NCI-H128 (cell line): ENCODE measurements around the gene ZNF569.
"Not testable (repeated sequence)": the region's sequence is repeated elsewhere in the genome, so short reads cannot be mapped to it uniquely, and the experiment has no call there.

ENCODE experiments used
- DNase-seq: peaks from one replicate; lab custom pipeline; 2025; ENCODE audit not compliant: unreplicated experiment; lab: John Stamatoyannopoulos, UW

The ZNF569 gene

DNA sequence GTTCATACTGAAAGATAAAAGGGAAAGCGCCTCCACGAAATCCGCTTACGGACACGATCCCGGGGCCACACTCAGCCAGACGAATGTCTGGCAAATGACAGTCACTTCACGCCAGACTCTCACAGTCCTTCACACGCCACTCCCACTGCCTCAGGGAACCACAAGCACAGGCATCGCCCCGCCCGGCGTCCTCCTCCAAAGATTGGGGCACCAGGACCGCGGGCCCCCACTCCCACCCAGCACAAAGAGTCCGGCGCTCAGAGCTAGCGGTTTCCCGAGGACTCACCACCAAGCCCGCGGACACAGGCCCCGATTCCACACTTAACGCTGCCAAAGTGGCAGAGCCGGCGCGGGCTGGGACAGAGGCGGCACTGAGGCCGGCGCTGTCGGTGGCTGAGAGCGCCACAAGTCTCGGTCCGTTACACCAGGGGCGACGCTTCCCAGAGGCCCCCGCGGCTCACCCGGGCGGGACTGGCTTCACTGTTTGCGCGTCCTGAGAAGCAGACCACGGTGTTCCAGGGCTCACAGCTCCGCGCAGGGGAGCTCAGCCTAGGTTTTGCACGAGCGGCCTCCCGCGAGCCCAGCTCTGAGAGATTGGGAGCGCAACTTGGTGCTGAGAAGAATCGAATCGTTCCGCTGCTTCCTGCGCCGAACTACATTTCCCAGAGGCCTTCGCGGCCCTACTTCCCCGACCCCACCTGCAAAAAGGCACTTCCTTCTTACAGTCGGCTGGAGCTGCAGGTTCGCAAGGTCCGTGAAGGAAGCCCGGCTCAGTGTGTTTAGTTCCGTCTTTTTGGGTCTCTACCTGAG, at the start of gene ZNF569:
Gene ZNF569, minus strand, starts transcription at position 647 of the 810 bp plus-strand sequence. CDS start 22,523 bp downstream, outside the sequence.
- peak; percentile 79 for DNase-seq

DNA sequence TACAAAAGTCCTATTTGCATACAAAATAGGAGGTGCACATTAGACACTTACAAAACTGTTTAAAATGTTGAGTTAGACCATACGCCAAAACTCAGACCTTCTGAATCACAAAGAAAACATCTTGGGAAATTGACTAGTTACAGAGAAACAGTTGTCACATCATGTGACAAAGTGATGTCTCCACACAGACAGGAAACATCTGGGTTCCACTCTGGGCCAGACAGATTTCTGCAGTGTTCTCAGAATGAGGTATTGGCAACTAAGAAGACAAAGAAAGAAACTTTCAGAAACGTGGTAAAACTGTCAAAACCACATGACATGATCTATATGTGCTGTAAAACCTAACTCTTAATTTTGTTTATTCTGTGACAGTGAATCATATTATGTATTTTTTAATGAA, 46.2 kb upstream of the ZNF569 start:
- no peak for DNase-seq

DNA sequence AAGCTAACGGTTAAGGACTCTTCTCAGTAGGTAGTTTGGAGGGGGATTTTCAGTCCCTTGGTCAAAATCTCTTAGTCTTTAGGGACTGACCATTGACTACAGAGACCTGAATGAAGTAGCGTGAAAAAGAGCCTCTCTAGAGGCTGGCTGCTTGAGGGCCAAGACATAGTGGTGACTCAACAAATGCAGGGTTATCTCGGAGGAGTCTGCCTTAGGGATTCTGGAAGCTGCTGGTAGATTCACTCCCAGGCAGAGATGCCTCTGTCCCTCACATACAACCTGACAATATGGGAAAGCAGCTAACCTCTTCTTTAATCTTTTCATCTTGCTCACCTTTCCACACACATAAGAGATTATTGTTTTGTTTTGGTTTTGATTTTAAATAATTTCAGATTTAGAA, 44.6 kb upstream of the ZNF569 start:
- DNase-seq, result no peak

DNA sequence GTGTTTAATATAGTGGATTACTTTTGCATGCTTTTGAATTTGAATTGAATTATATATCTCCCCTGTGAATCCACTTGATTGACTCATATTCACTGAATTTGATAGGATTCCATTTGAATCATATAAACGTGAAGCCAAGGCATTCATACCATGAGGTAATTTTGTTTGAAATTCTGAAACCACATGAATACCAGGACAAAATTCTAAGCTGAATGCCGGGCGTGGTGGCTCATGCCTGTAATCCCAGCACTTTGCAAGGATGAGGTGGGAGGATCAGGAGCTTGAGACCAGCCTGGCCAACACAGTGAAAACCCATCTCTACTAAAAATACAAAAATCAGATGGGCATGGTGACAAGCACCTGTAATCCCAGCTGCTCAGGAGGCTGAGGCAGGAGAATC, 43.9 kb upstream of the ZNF569 start:
- DNase-seq, result no peak

DNA sequence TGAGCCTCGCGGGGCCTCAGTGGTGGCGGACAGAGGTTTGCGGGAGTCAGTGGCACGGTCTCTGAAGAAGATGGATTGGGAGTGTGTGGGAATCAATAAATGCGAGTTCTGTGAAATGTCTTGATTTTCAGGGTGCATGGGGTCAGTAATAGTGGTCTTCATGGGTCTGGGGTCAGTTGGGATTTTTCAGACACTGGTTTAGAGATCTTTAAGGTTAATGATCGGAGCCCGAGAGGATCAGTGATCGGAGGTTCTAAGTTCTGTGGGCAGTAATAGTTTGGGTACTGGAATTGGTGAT, 39.9 kb upstream of the ZNF569 start:
- no peak for DNase-seq

DNA sequence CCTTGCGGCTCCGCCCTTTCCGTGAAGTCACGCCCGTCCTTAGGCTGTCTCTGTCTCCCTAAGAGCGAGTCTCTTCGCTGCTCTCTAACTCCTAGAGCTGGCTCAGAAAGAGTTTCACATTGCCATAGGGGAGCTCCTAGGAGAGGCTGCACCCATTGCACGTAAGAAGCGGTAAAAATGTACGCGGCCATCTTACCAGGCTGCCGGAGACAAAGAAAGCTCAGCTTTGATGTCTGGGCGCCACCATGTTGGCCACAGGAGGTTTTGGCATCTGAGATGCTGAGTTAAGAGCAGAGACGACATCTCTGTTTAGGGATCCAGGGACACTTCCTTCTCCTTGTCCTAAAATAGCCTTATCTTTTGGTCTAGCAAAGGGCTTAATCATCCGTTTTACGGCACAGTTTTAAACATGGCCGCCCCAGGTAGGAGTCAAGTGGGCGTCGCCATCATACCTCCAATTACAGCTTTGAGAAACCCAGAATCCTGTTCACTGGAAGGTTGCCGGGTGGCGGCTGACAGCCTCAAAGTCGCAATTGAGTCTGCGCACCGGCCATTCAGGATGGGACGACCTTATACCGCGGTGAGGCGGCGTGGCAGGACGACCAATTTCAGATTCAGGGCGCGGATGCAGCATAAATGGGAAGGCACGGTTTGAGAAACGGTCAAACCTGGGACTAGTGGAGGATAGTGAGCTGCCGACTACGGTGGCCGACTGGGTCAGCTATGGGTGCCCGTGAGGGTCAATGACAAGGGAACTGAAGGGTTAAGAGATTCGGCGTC, 39.3 kb upstream of the ZNF569 start, which contains the start of gene ZNF793:
Gene ZNF793, plus strand, starts transcription at position 553 of the 780 bp plus-strand sequence. CDS start 16,501 bp downstream, outside the sequence.
- peak; percentile 93 for DNase-seq

DNA sequence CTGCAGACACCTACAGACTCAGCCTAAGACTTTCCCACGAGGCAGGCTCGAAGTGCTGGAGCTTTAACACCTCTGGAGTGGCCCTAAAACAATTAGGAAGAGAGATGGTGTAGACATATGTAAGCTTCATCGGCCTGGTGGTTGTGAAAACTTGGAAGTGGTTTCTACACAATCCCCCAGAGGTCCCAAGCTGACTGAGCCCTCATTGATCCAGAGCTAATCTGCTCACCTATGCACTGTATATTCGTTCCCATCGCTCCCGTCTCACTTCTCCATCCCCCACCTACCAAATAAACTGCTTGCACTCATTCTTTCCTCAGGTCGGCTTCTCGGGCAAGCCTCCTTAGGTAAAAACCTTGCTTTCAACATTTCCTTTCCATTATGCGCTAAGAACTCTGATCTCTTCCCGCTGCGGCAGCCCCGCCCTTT, 38.7 kb upstream of the ZNF569 start:
- no peak for DNase-seq

DNA sequence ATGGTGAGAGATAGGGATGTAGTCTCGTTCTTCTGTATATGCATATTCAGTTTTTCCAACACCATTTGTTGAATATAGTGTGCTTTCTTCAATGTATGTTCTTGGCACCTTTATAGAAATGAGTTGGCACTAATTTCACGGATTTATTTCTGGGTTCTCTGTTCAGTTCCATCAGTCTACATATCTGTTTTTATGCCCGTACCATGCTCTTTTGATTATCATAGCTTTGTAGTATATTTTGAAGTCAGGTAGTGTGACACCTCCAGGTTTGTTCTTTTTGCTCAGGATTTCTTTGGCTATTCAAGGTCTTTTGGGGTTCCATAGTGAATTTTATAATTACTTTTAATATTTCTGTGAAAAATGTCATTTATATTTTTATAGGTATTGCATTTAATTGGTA, 25.0 kb upstream of the ZNF569 start:
- no peak for DNase-seq

DNA sequence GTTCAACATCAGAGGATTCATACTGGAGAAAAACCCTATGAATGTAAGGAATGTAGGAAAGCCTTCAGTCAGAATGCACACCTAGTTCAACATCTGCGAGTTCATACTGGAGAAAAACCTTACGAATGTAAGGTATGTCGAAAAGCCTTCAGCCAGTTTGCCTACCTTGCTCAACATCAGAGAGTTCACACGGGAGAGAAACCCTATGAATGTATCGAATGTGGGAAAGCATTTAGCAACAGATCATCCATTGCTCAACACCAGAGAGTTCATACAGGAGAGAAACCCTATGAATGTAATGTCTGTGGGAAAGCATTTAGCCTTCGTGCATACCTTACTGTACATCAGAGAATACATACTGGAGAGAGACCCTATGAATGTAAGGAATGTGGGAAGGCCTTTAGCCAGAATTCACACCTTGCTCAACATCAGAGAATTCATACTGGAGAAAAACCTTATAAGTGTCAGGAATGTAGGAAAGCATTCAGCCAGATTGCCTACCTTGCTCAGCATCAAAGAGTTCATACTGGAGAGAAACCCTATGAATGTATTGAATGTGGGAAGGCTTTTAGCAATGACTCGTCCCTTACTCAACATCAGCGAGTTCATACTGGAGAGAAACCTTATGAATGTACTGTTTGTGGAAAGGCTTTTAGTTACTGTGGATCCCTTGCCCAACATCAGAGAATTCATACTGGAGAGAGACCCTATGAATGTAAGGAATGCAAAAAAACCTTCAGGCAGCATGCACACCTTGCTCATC, 17.3 kb upstream of the ZNF569 start:
- DNase-seq, result no peak

DNA sequence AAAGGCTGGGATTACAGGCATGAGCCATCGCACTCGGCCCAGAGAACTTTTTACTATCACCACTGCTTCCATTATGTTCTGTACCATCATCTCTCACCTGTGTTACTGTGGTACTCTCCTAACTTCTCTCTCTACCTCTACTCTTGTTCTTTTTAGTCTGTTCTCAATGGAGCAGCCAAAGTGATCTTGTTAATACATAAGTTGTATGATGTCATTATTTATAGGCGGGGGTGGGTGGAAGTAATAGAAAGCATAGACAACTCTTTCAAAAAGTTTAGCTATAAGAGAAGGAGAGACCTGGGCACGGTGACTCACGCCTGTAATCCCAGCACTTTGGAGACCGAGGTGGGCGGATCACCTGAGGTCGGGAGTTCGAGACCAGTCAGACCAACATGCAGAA, 4.9 kb upstream of the ZNF569 start:
- no peak for DNase-seq

DNA sequence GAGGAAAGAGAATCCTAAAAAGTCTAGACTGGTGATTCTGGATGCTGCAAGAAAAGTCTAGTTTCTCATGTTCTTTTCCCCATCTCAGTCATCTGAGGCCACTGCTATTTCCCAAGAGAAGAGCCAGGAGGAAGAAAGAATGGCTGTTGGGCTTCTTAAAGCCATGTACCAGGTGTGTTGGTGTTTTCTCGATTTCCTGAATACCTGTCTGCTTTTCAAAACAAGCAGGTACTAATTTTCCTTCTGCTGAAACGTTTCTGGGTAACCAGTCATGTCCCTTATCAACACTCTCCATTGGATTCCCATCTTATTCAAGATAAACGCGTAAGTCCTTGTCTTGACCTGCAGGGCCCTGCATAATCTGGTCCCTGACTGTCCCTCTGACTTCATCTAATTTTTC, 3.0 kb upstream of the ZNF569 start:
- no peak for DNase-seq

DNA sequence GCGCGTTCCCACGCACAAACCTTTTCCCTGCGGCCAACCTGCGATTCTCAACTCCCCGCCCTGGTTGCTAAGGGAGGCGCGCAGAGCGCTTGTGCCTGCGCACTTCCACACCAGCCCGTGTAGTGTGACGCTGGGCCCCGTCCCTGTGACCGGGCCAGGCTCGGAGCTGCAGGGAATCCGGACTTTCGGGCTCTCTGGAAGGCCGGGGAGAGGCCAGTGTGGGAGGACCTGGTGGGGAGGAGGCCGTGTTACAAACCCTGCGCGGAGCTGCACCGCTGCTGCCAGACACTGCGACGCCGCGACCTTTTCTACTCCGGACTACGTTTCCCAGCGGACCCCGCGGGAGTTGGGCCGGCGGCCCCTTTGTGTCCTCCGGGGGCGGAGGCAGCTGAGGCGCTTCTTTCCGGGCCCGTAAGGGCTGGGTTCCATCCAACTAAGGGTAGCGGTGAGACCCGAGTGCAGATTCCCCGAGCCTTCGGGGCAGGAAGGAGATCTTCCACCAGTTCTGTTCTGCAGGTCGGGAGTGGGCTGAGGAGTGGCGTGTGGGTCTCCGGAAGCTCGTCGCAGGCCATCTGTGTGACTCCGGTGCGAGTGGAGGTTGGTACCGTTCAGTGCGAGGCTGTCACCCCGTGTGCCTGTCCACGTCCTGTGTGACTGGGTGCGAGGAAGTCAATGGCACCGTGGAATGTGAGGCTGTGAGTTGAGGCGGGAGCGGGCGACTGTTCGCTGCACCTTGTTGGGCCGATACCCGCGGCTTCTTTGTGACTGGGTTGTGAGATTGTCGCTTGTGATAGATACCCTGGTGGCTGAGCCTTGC, 1.9 kb upstream of the ZNF569 start, which contains the start of gene ZNF570:
Gene ZNF570, plus strand, starts transcription at position 396 of the 817 bp plus-strand sequence. CDS start 999 bp downstream, outside the sequence.
- DNase-seq, result peak; percentile 77

DNA sequence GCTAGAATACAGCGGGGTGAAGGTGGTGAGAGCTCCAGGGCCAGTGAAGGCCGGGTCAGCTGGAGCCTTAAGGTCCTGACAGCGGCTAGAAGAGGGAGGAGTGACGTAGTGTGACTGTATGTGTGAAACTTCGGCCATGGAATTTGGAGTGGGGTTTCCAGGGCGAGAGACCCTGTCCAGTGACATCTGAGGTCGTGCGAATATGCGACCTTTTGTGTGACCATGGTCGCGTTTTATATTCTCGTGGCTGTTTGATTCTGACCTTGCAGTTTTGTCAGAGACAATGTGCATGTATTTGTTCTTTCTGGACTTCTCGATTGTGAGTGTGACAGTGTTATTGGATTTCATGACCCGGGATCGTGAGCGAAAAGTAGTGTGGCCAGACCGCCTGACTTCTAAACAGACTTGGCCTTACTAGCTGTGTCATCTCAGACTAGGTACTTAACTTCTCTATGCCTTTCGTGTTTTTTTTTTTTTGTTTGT, 405 bp upstream of the ZNF569 start:
- no peak for DNase-seq

DNA sequence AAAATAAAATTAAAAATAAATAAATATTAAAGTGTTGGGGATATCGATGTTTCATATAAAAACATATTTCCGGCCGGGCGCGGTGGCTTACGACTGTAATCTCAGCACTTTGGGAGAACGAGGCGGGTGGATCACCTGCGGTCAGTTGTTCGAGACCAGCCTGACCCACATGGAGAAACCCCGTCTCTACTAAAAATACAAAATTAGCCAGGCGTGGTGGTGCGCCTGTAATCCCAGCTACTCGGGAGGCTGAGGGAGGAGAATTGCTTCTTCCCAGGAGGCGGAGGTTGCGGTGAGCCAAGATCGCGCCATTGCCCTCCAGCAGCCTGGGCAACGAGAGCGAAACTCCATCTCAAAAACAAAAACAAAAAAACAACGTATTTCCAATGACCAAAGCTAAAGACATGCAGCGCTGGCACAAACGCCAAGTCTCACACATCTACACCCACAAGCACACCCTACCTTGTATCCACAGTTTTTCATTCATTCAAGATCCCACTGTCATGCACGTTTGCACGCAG, 907 bp downstream of the ZNF569 start:
- no peak for DNase-seq

DNA sequence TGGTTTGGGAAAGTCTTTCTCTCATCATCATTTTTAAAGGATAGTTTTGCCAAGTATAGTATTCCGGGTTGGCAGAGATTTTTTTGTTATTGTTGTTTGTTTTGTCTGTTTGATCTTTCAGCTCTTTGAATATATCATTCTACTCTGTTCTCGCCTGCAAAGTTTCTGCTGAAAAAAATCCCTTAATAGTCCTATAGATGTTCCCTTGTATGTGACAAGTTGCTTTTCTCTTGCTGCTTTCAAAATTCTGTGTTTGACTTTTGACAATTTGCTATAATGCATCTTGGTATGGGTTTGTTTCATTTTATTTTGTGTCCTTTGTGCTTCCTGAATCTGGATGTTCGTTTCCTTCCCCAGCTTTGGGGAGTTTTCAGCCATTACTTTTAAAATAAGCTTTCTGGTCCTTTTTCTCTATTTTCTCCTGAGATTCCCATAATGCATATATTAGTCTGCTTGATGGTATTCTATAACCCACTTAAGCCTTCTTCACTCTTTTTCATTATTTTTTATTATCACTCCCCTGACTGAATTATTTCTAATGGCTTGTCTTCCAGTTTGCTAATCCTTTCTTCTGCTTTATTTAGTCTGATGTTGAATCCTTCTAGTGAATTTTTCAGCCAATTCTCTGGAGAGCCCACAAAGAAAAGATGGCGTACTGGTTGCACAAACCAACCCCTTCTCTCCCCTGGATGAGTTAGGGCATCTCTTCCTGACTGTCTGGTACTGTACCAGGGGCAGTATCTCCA, 14.6 kb downstream of the ZNF569 start:
- no peak for DNase-seq

DNA sequence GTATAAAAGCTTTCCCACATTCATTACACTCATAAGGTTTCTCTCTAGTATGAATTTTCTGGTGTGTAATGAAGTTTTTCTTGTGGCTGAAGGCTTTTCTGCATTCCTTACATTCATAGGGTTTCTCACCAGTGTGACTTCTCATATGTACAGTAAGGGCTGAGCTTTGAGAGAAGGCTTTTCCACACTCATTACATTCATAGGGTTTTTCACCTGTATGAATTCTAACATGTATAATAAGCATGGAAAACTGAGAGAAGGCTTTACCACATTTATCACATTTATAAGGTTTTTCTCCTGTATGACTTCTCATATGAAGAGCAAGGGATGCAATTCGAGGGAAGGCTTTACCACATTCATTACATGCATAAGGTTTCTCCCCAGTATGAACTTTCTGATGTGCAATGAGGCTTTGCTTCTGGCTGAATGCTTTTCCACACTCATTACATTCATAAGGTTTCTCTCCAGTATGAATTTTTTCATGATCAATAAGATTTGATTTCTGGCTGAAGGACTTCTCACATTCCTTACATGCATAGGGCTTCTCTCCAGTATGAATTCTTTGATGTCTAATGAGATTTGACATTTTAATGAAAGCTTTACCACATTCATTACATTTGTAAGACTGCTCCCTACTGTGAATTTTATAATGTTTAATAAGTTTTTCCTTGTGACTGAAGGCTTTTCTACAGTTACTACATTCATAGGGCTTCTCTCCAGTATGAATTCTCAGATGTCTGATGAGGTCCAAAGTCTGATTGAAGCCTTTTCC, 53.7 kb downstream of the ZNF569 start:
- no peak for DNase-seq

DNA sequence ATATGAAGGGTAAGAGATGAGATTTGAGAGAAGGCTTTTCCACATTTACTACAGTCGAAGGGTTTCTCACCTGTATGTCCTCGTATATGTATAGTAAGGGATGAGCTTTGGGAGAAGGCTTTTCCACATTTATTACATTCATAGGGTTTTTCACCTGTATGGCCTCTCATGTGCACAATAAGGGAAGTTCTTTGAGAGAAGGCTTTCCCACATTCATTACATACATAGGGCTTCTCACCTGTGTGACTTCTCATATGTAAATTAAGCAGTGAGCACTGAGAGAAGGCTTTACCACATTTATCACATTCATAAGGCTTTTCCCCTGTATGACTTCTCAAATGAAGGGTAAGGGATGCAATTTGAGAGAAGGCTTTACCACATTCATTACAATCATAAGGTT, 54.5 kb downstream of the ZNF569 start:
- no peak for DNase-seq

DNA sequence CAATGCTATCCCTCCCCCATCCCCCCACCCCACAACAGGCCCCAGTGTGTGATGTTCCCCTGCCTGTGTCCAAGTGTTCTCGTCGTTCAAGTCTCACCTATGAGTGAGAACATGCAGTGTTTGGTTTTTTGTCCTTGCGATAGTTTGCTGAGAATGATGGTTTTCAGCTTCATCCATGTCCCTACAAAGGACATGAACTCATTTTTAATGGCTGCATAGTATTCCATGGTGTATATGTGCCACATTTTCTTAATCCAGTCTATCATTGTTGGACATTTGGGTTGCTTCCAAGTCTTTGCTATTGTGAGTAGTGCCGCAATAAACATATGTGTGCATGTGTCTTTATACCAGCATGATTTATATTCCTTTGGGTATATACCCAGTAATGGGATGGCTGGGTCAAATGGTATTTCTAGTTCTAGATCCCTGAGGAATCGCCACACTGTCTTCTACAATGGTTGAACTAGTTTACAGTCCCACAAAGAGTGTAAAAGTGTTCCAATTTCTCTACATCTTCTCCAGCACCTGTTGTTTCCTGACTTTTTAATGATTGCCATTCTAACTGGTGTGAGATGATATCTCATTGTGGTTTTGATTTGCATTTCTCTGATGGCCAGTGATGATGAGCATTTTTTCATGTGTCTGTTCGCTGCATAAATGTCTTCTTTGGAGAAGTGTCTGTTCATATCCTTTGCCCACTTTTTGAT, 61.0 kb downstream of the ZNF569 start:
- not testable (repeated sequence) for DNase-seq
